ENCODE results near the gene GRAMD1B.

GRCh38 chr11:123579482-123579812, 149.4 kb downstream of the GRAMD1B start:
- TF ChIP-seq CTCF (IDR thresholded peaks at IDR 0.05) (no peak), POLR2A (IDR thresholded peaks at IDR 0.05) (no peak)

Measured in esophagus squamous epithelium (tissue), 4 donors.